Osteocyte (in vitro differentiated cells): Measurements from ENCODE around the gene DHRS7B. TPM values are rescaled to one million over a fixed set of nuclear protein-coding genes. Genes with fewer than 3 reads are reported as not detected.

Experiments
- DNase-seq: peaks from one replicate; pipeline ENCODE4 v3.0.0; 2021; ENCODE audit warnings: mixed read lengths; ENCODE audit not compliant: unreplicated experiment; ENCODE audit errors: extremely low spot score
- H3K27ac Mint-ChIP-seq: one replicate; pipeline ENCODE4 v1.8.0; 2021; ENCODE audit warnings: mild to moderate bottlenecking, mixed read lengths; ENCODE audit not compliant: unreplicated experiment
- H3K27me3 Mint-ChIP-seq: one replicate; pipeline ENCODE4 v1.8.0; 2021; ENCODE audit warnings: mixed read lengths; ENCODE audit not compliant: unreplicated experiment
- H3K36me3 Mint-ChIP-seq: one replicate; pipeline ENCODE4 v1.8.0; 2021; ENCODE audit warnings: mixed read lengths; ENCODE audit not compliant: unreplicated experiment
- H3K4me1 Mint-ChIP-seq: one replicate; pipeline ENCODE4 v1.8.0; 2021; ENCODE audit warnings: mixed read lengths; ENCODE audit not compliant: unreplicated experiment
- H3K4me3 Mint-ChIP-seq: one replicate; pipeline ENCODE4 v1.8.0; 2021; ENCODE audit warnings: mild to moderate bottlenecking, moderate library complexity, mixed read lengths; ENCODE audit not compliant: unreplicated experiment
- H3K9me3 Mint-ChIP-seq: one replicate; pipeline ENCODE4 v1.8.0; 2021; ENCODE audit warnings: mixed read lengths; ENCODE audit not compliant: unreplicated experiment
- total RNA-seq: library from RNA; stranded (reverse); gene quantifications from 2 replicates; pipeline ENCODE4 v1.2.1, GENCODE V29; 2021
- TF ChIP-seq, protein P1 (sequence below): fragments of 200-600 bp; sonication (generic); IDR thresholded peaks from 2 replicates; pipeline ENCODE4 v1.5.0; 2021; ENCODE audit warnings: antibody characterized with exemption, mild to moderate bottlenecking, moderate library complexity

The DHRS7B gene
- total RNA-seq, 1 donor from 2014 or later = 15.7 TPM

DNA sequence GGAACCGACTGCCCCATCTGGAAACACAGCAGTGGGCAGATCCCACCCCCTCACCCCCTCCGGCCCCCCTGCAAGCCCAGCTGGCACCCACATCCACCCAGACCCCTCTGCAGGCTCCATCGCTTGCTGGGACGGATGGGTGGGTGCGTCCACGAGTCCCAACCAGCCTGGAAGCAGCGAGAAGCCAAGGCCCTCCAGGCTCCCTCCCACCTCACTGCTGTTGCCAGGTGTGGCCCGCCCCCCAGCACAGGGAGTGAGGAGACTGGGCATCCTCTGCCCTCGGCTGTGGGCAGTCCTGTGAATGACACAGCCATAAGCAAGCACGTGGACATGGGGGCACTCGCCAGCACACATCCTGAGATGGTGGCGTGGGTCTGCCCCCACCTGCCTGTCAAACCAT lies 75.7 kb downstream of the DHRS7B start:
- TF ChIP-seq, protein P1, sequence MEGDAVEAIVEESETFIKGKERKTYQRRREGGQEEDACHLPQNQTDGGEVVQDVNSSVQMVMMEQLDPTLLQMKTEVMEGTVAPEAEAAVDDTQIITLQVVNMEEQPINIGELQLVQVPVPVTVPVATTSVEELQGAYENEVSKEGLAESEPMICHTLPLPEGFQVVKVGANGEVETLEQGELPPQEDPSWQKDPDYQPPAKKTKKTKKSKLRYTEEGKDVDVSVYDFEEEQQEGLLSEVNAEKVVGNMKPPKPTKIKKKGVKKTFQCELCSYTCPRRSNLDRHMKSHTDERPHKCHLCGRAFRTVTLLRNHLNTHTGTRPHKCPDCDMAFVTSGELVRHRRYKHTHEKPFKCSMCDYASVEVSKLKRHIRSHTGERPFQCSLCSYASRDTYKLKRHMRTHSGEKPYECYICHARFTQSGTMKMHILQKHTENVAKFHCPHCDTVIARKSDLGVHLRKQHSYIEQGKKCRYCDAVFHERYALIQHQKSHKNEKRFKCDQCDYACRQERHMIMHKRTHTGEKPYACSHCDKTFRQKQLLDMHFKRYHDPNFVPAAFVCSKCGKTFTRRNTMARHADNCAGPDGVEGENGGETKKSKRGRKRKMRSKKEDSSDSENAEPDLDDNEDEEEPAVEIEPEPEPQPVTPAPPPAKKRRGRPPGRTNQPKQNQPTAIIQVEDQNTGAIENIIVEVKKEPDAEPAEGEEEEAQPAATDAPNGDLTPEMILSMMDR = no peak
- no peak for DNase-seq
- no peak overlapping the region for H3K4me3 Mint-ChIP-seq
- H3K36me3 Mint-ChIP-seq = peaks cover 8% of the 10 kb centered on the region
- H3K27me3 Mint-ChIP-seq = no peaks in the 10 kb centered on the region
- peaks cover 12% of the 10 kb centered on the region for H3K4me1 Mint-ChIP-seq
- H3K27ac Mint-ChIP-seq = no peak overlapping the region
- no peaks in the 10 kb centered on the region for H3K9me3 Mint-ChIP-seq

DNA sequence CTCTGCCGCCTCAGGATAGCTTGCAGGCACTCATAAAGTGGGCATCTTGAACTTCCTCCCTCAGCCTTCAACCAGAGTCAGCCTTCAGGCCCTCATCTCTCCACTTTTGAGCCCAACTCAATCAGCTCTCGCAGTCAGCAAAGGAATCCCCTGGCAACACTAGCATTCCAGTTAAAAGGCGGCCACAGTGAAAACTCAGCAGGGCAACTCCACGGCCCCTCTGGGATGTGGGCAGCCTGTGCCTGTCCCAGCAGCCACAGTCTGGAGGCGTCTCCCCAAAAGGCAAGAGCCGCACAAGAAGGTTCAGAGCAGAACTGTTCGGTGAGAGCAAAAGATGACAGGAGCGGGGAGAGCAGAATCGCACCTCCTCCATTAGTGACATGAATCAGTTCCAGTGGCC lies 78.2 kb downstream of the DHRS7B start:
- no peak for DNase-seq
- Mint-ChIP-seq H3K4me1 (peaks cover 8% of the 10 kb centered on the region), H3K27me3 (no peaks in the 10 kb centered on the region), H3K9me3 (no peaks in the 10 kb centered on the region), H3K36me3 (peaks cover 2% of the 10 kb centered on the region), H3K4me3 (no peak overlapping the region), H3K27ac (no peak overlapping the region)
- TF ChIP-seq, protein P1 = no peak

DNA sequence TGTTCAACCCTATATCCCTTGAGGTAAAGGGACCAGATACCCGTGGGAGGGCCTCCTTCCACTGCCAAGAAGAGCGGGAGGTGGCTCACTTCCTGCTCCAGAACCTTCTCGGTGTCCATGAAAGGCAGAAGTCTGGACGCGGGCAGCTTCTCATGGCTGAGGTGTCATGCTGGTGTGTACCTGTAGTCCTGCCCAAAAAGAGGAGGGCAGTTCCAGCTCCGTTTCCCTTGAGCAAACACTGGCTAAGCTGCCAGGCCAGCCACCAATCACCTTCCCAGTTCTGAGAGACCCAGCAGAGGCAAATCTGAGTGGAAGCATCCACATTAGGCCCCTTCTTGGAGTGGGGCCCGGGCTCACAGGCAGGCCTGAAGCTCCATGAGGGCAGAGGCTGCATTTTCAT lies 81.6 kb downstream of the DHRS7B start:
- no peak for DNase-seq
- H3K9me3 Mint-ChIP-seq = no peaks in the 10 kb centered on the region
- H3K27ac Mint-ChIP-seq = no peak overlapping the region
- peaks cover 6% of the 10 kb centered on the region for H3K36me3 Mint-ChIP-seq
- no peaks in the 10 kb centered on the region for H3K27me3 Mint-ChIP-seq
- peaks cover 16% of the 10 kb centered on the region for H3K4me1 Mint-ChIP-seq
- TF ChIP-seq, protein P1 = no peak
- no peak overlapping the region for H3K4me3 Mint-ChIP-seq

DNA sequence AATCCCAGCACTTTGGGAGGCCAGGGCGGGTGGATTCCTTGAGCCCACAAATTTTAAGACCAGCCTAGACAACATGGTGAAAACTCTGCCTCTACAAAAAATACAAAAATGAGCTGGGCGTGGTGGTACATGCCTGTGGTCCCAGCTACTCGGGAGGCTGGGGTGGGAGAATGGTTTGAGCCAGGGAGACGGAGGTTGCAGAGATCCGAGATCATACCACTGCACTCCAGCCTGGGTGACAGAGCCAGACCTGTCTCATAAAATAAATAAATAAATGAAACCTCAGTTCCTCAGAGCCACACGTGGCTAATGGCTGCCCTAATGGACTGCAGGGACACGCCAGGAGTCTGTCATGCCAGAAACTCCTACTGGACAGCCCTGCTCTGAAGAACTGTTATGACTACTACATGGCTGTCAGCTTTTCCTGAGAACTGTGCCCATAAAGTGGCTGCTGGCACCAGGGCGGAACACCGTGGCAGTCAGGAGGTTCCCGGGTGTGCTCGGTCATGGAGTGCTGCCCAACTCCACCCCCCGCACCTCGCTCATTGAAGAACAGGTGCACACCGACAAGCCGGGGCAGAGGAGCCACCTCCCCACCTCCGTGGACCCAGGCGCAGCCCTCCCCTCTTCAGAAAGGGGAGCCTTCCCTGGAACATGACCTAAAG lies 82.9 kb downstream of the DHRS7B start:
- Mint-ChIP-seq H3K9me3 (no peaks in the 10 kb centered on the region), H3K27me3 (no peaks in the 10 kb centered on the region), H3K4me3 (no peak overlapping the region), H3K4me1 (peaks cover 16% of the 10 kb centered on the region), H3K27ac (no peak overlapping the region), H3K36me3 (peaks cover 6% of the 10 kb centered on the region)
- DNase-seq = no peak
- TF ChIP-seq, protein P1 = no peak

DNA sequence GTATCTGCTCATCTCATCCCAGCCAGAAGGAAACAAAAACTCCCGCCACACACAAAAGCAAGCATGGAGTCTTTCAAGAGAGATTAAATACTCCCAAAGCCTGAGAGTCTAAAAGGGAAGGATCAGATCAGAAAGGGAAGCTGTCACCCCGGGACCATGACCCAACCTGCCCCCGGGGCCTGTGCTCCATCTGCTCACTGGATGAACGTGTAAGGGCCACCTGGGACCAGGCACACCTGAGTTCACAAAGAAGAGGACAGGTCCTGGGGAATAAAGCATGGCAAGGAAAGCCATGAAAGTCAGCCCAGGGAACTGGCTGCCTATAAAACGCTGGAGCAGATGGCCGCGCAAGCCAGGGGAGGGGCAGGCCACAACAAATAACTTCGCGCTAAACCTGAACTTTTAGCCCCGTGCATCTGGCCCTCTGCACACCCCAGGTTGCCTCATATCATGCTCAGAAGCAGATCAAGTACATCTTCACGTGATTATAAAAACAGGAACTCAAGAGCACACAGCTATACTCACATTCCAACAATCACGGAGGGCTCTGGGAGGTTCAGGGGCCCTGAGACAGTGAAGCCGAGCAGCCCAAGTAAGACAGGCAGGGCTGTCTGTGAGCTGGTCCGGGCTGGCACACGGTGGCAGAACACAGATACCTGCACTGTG lies 83.8 kb downstream of the DHRS7B start:
- Mint-ChIP-seq H3K27me3 (no peaks in the 10 kb centered on the region), H3K4me1 (peaks cover 26% of the 10 kb centered on the region), H3K36me3 (peaks cover 6% of the 10 kb centered on the region), H3K9me3 (no peaks in the 10 kb centered on the region), H3K27ac (no peak overlapping the region), H3K4me3 (no peak overlapping the region)
- TF ChIP-seq, protein P1 = no peak
- DNase-seq = no peak
